Activated T-helper 17 cell treated with anti-CD3 and anti-CD28 coated beads, Interleukin-2, amount 50 U/mL, for 72 hours (primary cell): ENCODE data around the gene AVPI1. TPM values are rescaled to one million over a fixed set of nuclear protein-coding genes. Genes with fewer than 3 reads are reported as not detected.
"Not testable (repeated sequence)": the region's sequence is repeated elsewhere in the genome, so short reads cannot be mapped to it uniquely, and the experiment has no call there.

Source experiments
- ATAC-seq: fragments of 150-1000 bp; cut with Tn5 transposase; replicated peaks from 2 replicates; pipeline ENCODE4 v1.10.0; 2021; ENCODE audit warnings: mild to moderate bottlenecking, moderate library complexity
- H3K27ac Mint-ChIP-seq: one replicate; pipeline ENCODE4 v1.8.0; 2022; ENCODE audit warnings: mixed read lengths
- H3K27me3 Mint-ChIP-seq: one replicate; pipeline ENCODE4 v1.8.0; 2022; ENCODE audit warnings: mixed read lengths
- H3K36me3 Mint-ChIP-seq: one replicate; pipeline ENCODE4 v1.8.0; 2022; ENCODE audit warnings: low read depth, mild to moderate bottlenecking, mixed read lengths
- H3K4me1 Mint-ChIP-seq: one replicate; pipeline ENCODE4 v1.8.0; 2022; ENCODE audit warnings: mixed read lengths
- H3K4me3 Mint-ChIP-seq: one replicate; pipeline ENCODE4 v1.8.0; 2022; ENCODE audit warnings: mild to moderate bottlenecking, mixed read lengths
- H3K9me3 Mint-ChIP-seq: one replicate; pipeline ENCODE4 v1.8.0; 2022; ENCODE audit warnings: mixed read lengths
- total RNA-seq, 2 donors: library from RNA; stranded (reverse); gene quantifications; one replicate each; pipeline ENCODE4 v1.2.3, GENCODE V29; 2022

AVPI1 gene
- total RNA-seq, 2 donors from 2014 or later: 1.5 to 1.9 TPM

- Mint-ChIP-seq H3K9me3 (no peaks in the 10 kb centered on the region), H3K4me1 (no peaks in the 10 kb centered on the region), H3K36me3 (peaks cover 31% of the 10 kb centered on the region), H3K27ac (peak overlapping the region; percentile 36), H3K4me3 (no peak overlapping the region), H3K27me3 (no peaks in the 10 kb centered on the region)
- peak; percentile 74 for ATAC-seq
These were observed 10.1 kb downstream of the AVPI1 start for GRCh38 chr10:97676770-97677581.

- peaks cover 41% of the 10 kb centered on the region for H3K36me3 Mint-ChIP-seq
- no peak overlapping the region for H3K4me3 Mint-ChIP-seq
- H3K27me3 Mint-ChIP-seq: no peaks in the 10 kb centered on the region
- no peaks in the 10 kb centered on the region for H3K9me3 Mint-ChIP-seq
- ATAC-seq: no peak
- H3K4me1 Mint-ChIP-seq: no peaks in the 10 kb centered on the region
- H3K27ac Mint-ChIP-seq: no peak overlapping the region
These were observed 11.8 kb downstream of the AVPI1 start for GRCh38 chr10:97675222-97675621.

- no peaks in the 10 kb centered on the region for H3K9me3 Mint-ChIP-seq
- ATAC-seq: peak; percentile 64
These were observed 13.1 kb downstream of the AVPI1 start for GRCh38 chr10:97673736-97674525.

GRCh38 chr10:97669571-97669970 is 17.5 kb downstream of the AVPI1 start:
- peaks cover 66% of the 10 kb centered on the region for H3K36me3 Mint-ChIP-seq
- H3K4me3 Mint-ChIP-seq: no peak overlapping the region
- H3K27me3 Mint-ChIP-seq: no peaks in the 10 kb centered on the region
- ATAC-seq: no peak
- H3K27ac Mint-ChIP-seq: no peak overlapping the region
- H3K9me3 Mint-ChIP-seq: no peaks in the 10 kb centered on the region
- no peaks in the 10 kb centered on the region for H3K4me1 Mint-ChIP-seq

More at GRCh38 chr10:97673736-97674525, 13.1 kb downstream of the AVPI1 start:
- no peak overlapping the region for H3K4me3 Mint-ChIP-seq
- no peaks in the 10 kb centered on the region for H3K27me3 Mint-ChIP-seq
- H3K4me1 Mint-ChIP-seq: no peaks in the 10 kb centered on the region
- peaks cover 43% of the 10 kb centered on the region for H3K36me3 Mint-ChIP-seq
- no peak overlapping the region for H3K27ac Mint-ChIP-seq

GRCh38 chr10:97667463-97667862 is 19.6 kb downstream of the AVPI1 start:
- Mint-ChIP-seq H3K36me3 (peaks cover 68% of the 10 kb centered on the region), H3K9me3 (no peaks in the 10 kb centered on the region), H3K27me3 (no peaks in the 10 kb centered on the region), H3K27ac (no peak overlapping the region), H3K4me3 (no peak overlapping the region), H3K4me1 (no peaks in the 10 kb centered on the region)
- no peak for ATAC-seq

- no peaks in the 10 kb centered on the region for H3K9me3 Mint-ChIP-seq
- no peak overlapping the region for H3K27ac Mint-ChIP-seq
- H3K4me3 Mint-ChIP-seq: no peak overlapping the region
- ATAC-seq: no peak
- peaks cover 73% of the 10 kb centered on the region for H3K36me3 Mint-ChIP-seq
- H3K27me3 Mint-ChIP-seq: no peaks in the 10 kb centered on the region
- no peaks in the 10 kb centered on the region for H3K4me1 Mint-ChIP-seq
These were observed 20.0 kb downstream of the AVPI1 start for GRCh38 chr10:97666992-97667391.

GRCh38 chr10:97664282-97664850 is 22.7 kb downstream of the AVPI1 start:
- H3K4me3 Mint-ChIP-seq: no peak overlapping the region
- no peaks in the 10 kb centered on the region for H3K4me1 Mint-ChIP-seq
- H3K27me3 Mint-ChIP-seq: no peaks in the 10 kb centered on the region
- H3K27ac Mint-ChIP-seq: no peak overlapping the region
- no peaks in the 10 kb centered on the region for H3K9me3 Mint-ChIP-seq
- ATAC-seq: no peak
- peaks cover 80% of the 10 kb centered on the region for H3K36me3 Mint-ChIP-seq

GRCh38 chr10:97659589-97659988 is 27.5 kb downstream of the AVPI1 start:
- H3K36me3 Mint-ChIP-seq: peaks cover 86% of the 10 kb centered on the region
- H3K27ac Mint-ChIP-seq: no peak overlapping the region
- H3K4me1 Mint-ChIP-seq: no peaks in the 10 kb centered on the region
- no peak for ATAC-seq
- no peaks in the 10 kb centered on the region for H3K9me3 Mint-ChIP-seq
- no peaks in the 10 kb centered on the region for H3K27me3 Mint-ChIP-seq
- H3K4me3 Mint-ChIP-seq: no peak overlapping the region

GRCh38 chr10:97656777-97657176 is 30.3 kb downstream of the AVPI1 start:
- no peaks in the 10 kb centered on the region for H3K9me3 Mint-ChIP-seq
- H3K4me3 Mint-ChIP-seq: no peak overlapping the region
- no peak overlapping the region for H3K27ac Mint-ChIP-seq
- no peak for ATAC-seq
- H3K27me3 Mint-ChIP-seq: no peaks in the 10 kb centered on the region
- peaks cover 85% of the 10 kb centered on the region for H3K36me3 Mint-ChIP-seq
- H3K4me1 Mint-ChIP-seq: no peaks in the 10 kb centered on the region

GRCh38 chr10:97651773-97652172 is 35.3 kb downstream of the AVPI1 start:
- H3K9me3 Mint-ChIP-seq: no peaks in the 10 kb centered on the region
- no peak for ATAC-seq
- no peak overlapping the region for H3K4me3 Mint-ChIP-seq
- peaks cover 49% of the 10 kb centered on the region for H3K36me3 Mint-ChIP-seq
- H3K4me1 Mint-ChIP-seq: peaks cover 5% of the 10 kb centered on the region
- no peaks in the 10 kb centered on the region for H3K27me3 Mint-ChIP-seq
- H3K27ac Mint-ChIP-seq: no peak overlapping the region

- H3K4me3 Mint-ChIP-seq: no peak overlapping the region
These were observed 36.3 kb downstream of the AVPI1 start for GRCh38 chr10:97650726-97651125.

GRCh38 chr10:97649405-97649750 is 37.7 kb downstream of the AVPI1 start:
- ATAC-seq, H3K4me1 Mint-ChIP-seq, H3K27me3 Mint-ChIP-seq, H3K9me3 Mint-ChIP-seq: not testable (repeated sequence)
- Mint-ChIP-seq H3K27ac (peak overlapping the region; percentile 94), H3K36me3 (peaks cover 46% of the 10 kb centered on the region), H3K4me3 (peak overlapping the region; percentile 71)

More at GRCh38 chr10:97650726-97651125, 36.3 kb downstream of the AVPI1 start:
- ATAC-seq: no peak
- no peaks in the 10 kb centered on the region for H3K27me3 Mint-ChIP-seq
- H3K4me1 Mint-ChIP-seq: peaks cover 5% of the 10 kb centered on the region
- peaks cover 43% of the 10 kb centered on the region for H3K36me3 Mint-ChIP-seq
- H3K9me3 Mint-ChIP-seq: no peaks in the 10 kb centered on the region
- no peak overlapping the region for H3K27ac Mint-ChIP-seq

GRCh38 chr10:97648562-97649404 is 38.3 kb downstream of the AVPI1 start:
- H3K27me3 Mint-ChIP-seq: no peaks in the 10 kb centered on the region
- H3K27ac Mint-ChIP-seq: peak overlapping the region; percentile 94
- H3K9me3 Mint-ChIP-seq: no peaks in the 10 kb centered on the region
- peak overlapping the region; percentile 71 for H3K4me3 Mint-ChIP-seq
- peaks cover 45% of the 10 kb centered on the region for H3K36me3 Mint-ChIP-seq
- ATAC-seq: peak; percentile 100
- peaks cover 5% of the 10 kb centered on the region for H3K4me1 Mint-ChIP-seq

- H3K27ac Mint-ChIP-seq: peak overlapping the region; percentile 9
These were observed 39.5 kb downstream of the AVPI1 start for GRCh38 chr10:97647556-97647955.

More at GRCh38 chr10:97647556-97647955, 39.5 kb downstream of the AVPI1 start:
- Mint-ChIP-seq H3K27me3 (no peaks in the 10 kb centered on the region), H3K4me1 (peaks cover 13% of the 10 kb centered on the region), H3K36me3 (peaks cover 33% of the 10 kb centered on the region), H3K4me3 (no peak overlapping the region), H3K9me3 (no peaks in the 10 kb centered on the region)
- ATAC-seq: no peak
